IMR-90 (cell line): ENCODE data around the gene SLC46A2. TPM values are rescaled to one million over a fixed set of nuclear protein-coding genes. Genes with fewer than 3 reads are reported as not detected.

ENCODE experiments used
- ATAC-seq: fragments of 200-7000 bp; cut with Tn5 transposase; 2 replicates; pipeline ENCODE4 v1.9.1; 2020; ENCODE audit warnings: low read depth, mild to moderate bottlenecking, moderate library complexity
- BruUV-seq: library from RNA; stranded (reverse); fragments of 400-500 nt; replicated peaks from 2 replicates; lab custom pipeline; 2021; lab: Mats Ljungman, UMichigan
- CTCF ChIA-PET: fragments of 300-600 bp; formaldehyde crosslinking; extraction: SDS; loops from one replicate; lab custom pipeline; 2021; ENCODE audit warnings: antibody characterized with exemption; lab: Yijun Ruan, JAX
- POLR2A ChIA-PET: fragments of 300-600 bp; sonication (Branson Sonifier 250); formaldehyde crosslinking; loops from one replicate; lab custom pipeline; 2022; ENCODE audit warnings: antibody characterized with exemption; ENCODE audit not compliant: unreplicated experiment; lab: Charles Lee
- DNase-seq: peaks from one replicate; pipeline ENCODE4 v3.0.0; 2013
- H2AFZ ChIP-seq: replicated peaks from 2 replicates; pipeline ENCODE3; 2013; ENCODE audit warnings: low read length, mild to moderate bottlenecking; ENCODE audit not compliant: poor library complexity
- H2AK5ac ChIP-seq: 2 replicates; pipeline ENCODE4 v1.6.1; 2013; ENCODE audit warnings: low read depth, low read length, inconsistent platforms
- H2AK9ac ChIP-seq: replicated peaks from 2 replicates; pipeline ENCODE3; 2013; ENCODE audit warnings: mild to moderate bottlenecking, low read depth, low read length, moderate library complexity; ENCODE audit not compliant: poor library complexity
- H2BK120ac ChIP-seq: 2 replicates; pipeline ENCODE4 v1.6.1; 2013; ENCODE audit warnings: low read depth, low read length, inconsistent platforms
- H2BK15ac ChIP-seq: 3 replicates; pipeline ENCODE4 v1.6.1; 2013; ENCODE audit warnings: low read depth, low read length, inconsistent platforms
- H2BK20ac ChIP-seq: 2 replicates; pipeline ENCODE4 v1.6.1; 2013; ENCODE audit warnings: low read depth, mild to moderate bottlenecking, inconsistent platforms, low read length, moderate library complexity
- H2BK5ac ChIP-seq: 2 replicates; pipeline ENCODE4 v1.6.1; 2013; ENCODE audit warnings: mild to moderate bottlenecking, low read depth, low read length, inconsistent platforms; ENCODE audit not compliant: poor library complexity, severe bottlenecking
- H3K14ac ChIP-seq: replicated peaks from 2 replicates; pipeline ENCODE4 v1.6.1; 2013; ENCODE audit warnings: low read depth, low read length, inconsistent platforms
- H3K18ac ChIP-seq: 2 replicates; pipeline ENCODE4 v1.6.1; 2013; ENCODE audit warnings: low read depth, low read length, control low read depth
- H3K23ac ChIP-seq: 2 replicates; pipeline ENCODE4 v1.6.1; 2013; ENCODE audit warnings: low read depth, low read length, inconsistent platforms
- H3K27ac ChIP-seq: 2 replicates; pipeline ENCODE4 v1.5.1; 2013; ENCODE audit warnings: mild to moderate bottlenecking, control low read depth, low read length; ENCODE audit not compliant: insufficient read depth
- H3K27me3 ChIP-seq: 2 replicates; pipeline ENCODE4 v1.6.1; 2013; ENCODE audit warnings: low read length; ENCODE audit not compliant: control insufficient read depth, insufficient read depth
- H3K36me3 ChIP-seq: 2 replicates; pipeline ENCODE4 v1.6.1; 2013; ENCODE audit warnings: low read length, mixed read lengths; ENCODE audit not compliant: control insufficient read depth, insufficient read depth
- H3K4ac ChIP-seq: 2 replicates; pipeline ENCODE4 v1.6.1; 2013; ENCODE audit warnings: low read depth, low read length, inconsistent platforms
- H3K4me1 ChIP-seq: 2 replicates; pipeline ENCODE4 v1.6.1; 2013; ENCODE audit warnings: low read length, mixed read lengths; ENCODE audit not compliant: control insufficient read depth, insufficient read depth
- H3K4me2 ChIP-seq: 2 replicates; pipeline ENCODE4 v1.6.1; 2013; ENCODE audit warnings: low read depth, mild to moderate bottlenecking, control low read depth, low read length, moderate library complexity
- H3K4me3 ChIP-seq: 2 replicates; pipeline ENCODE4 v1.5.1; 2013; ENCODE audit warnings: low read depth, mild to moderate bottlenecking, control low read depth, low read length, moderate library complexity; ENCODE audit not compliant: insufficient read depth
- H3K56ac ChIP-seq: 2 replicates; pipeline ENCODE4 v1.6.1; 2013; ENCODE audit warnings: low read length, inconsistent platforms; ENCODE audit not compliant: insufficient read depth; ENCODE audit errors: extremely low read depth
- H3K79me1 ChIP-seq, 2 experiments: 2 replicates each; pipeline ENCODE4 v1.6.1; 2013; ENCODE audit warnings: low read length in 2 of 2, inconsistent platforms in 1 of 2, low read depth in 1 of 2
- H3K9ac ChIP-seq: 2 replicates; pipeline ENCODE4 v1.6.1; 2013; ENCODE audit warnings: low read depth, low read length, control low read depth
- H3K9me1 ChIP-seq: 2 replicates; pipeline ENCODE4 v1.6.1; 2013; ENCODE audit warnings: low read length, inconsistent platforms; ENCODE audit not compliant: insufficient read depth
- H3K9me3 ChIP-seq: 2 replicates; pipeline ENCODE4 v1.6.1; 2013; ENCODE audit warnings: low read length; ENCODE audit not compliant: control insufficient read depth, insufficient read depth
- H4K20me1 ChIP-seq: 2 replicates; pipeline ENCODE4 v1.6.1; 2013; ENCODE audit warnings: low read length, inconsistent platforms; ENCODE audit not compliant: insufficient read depth
- H4K5ac ChIP-seq: 2 replicates; pipeline ENCODE4 v1.6.1; 2013; ENCODE audit warnings: mild to moderate bottlenecking, low read depth, low read length, control low read depth
- H4K8ac ChIP-seq, 2 experiments: 2 replicates each; pipeline ENCODE4 v1.6.1; 2013; ENCODE audit warnings: low read depth in 2 of 2, low read length in 2 of 2, control low read depth in 1 of 2, inconsistent platforms in 1 of 2
- H4K91ac ChIP-seq: 2 replicates; pipeline ENCODE4 v1.6.1; 2013; ENCODE audit warnings: low read depth, low read length, inconsistent platforms; ENCODE audit not compliant: insufficient read depth
- BHLHE40 ChIP-seq: fragments of 150-350 bp; IDR thresholded peaks from 2 replicates; pipeline ENCODE4 v1.6.1; 2016; ENCODE audit warnings: mild to moderate bottlenecking, low read depth, low read length
- CEBPB ChIP-seq: IDR thresholded peaks from 2 replicates; pipeline ENCODE4 v1.6.1; 2012; ENCODE audit warnings: low read depth, low read length, improper control_type of control experiment
- CHD1 ChIP-seq: IDR thresholded peaks from 2 replicates; pipeline ENCODE4 v1.6.1; 2012; ENCODE audit warnings: low read depth, low read length, improper control_type of control experiment
- FOS ChIP-seq: fragments of 150-350 bp; IDR thresholded peaks from 2 replicates; pipeline ENCODE4 v1.6.1; 2016; ENCODE audit warnings: low read depth, low read length
- MAFK ChIP-seq: IDR thresholded peaks from 2 replicates; pipeline ENCODE4 v1.6.1; 2012; ENCODE audit warnings: low read depth, low read length, improper control_type of control experiment
- MAZ ChIP-seq: IDR thresholded peaks from 2 replicates; pipeline ENCODE4 v1.6.1; 2012; ENCODE audit warnings: low read depth, mild to moderate bottlenecking, low read length, improper control_type of control experiment, moderate library complexity, borderline replicate concordance
- MXI1 ChIP-seq: IDR thresholded peaks from 2 replicates; pipeline ENCODE4 v1.6.1; 2012; ENCODE audit warnings: low read depth, mild to moderate bottlenecking, low read length, moderate library complexity, borderline replicate concordance
- NFE2L2 ChIP-seq: fragments of 150-350 bp; IDR thresholded peaks from 2 replicates; pipeline ENCODE4 v1.6.1; 2016; ENCODE audit warnings: low read depth, mild to moderate bottlenecking, low read length
- POLR2A ChIP-seq: IDR thresholded peaks from 2 replicates; pipeline ENCODE4 v1.6.1; 2012; ENCODE audit warnings: mild to moderate bottlenecking, low read depth, low read length
- RAD21 ChIP-seq: IDR thresholded peaks from 2 replicates; pipeline ENCODE4 v1.6.1; 2012; ENCODE audit warnings: low read length, improper control_type of control experiment
- RFX5 ChIP-seq: IDR thresholded peaks from 2 replicates; pipeline ENCODE4 v1.8.0; 2012; ENCODE audit warnings: low read depth, mild to moderate bottlenecking, low read length, moderate library complexity
- SMC3 ChIP-seq: fragments of 150-350 bp; IDR thresholded peaks from 2 replicates; pipeline ENCODE4 v1.6.1; 2016; ENCODE audit warnings: low read depth, mild to moderate bottlenecking, antibody characterized with exemption, low read length, moderate library complexity
- USF2 ChIP-seq: fragments of 150-350 bp; IDR thresholded peaks from 2 replicates; pipeline ENCODE4 v1.6.1; 2017; ENCODE audit warnings: mild to moderate bottlenecking, antibody characterized with exemption, low read length, low read depth
- WGBS, 2 experiments: methylation state at CpG; one replicate each; pipeline versions ENCODE4 v1.1.5 to v1.1.7; 2013; ENCODE audit warnings: missing lambda C conversion rate in 2 of 2; ENCODE audit not compliant: insufficient read length in 1 of 2; ENCODE audit errors: extremely low coverage in 2 of 2; 5-methylcytosine and 5-hydroxymethylcytosine counted together
- dilution Hi-C: fragments of 300-500 bp; cut with HindIII; formaldehyde crosslinking; loops from one replicate; pipeline ENCODE4 v1.14.3; 2018; ENCODE audit warnings: low sequenced_read_pairs; ENCODE audit not compliant: unreplicated experiment
- in situ Hi-C: fragments of 300-500 bp; cut with MboI; formaldehyde crosslinking; loops from 3 replicates; pipeline ENCODE4 v1.14.3; 2019; ENCODE audit warnings: low sequenced_read_pairs, inconsistent platforms, mixed read lengths
- intact Hi-C: fragments of 100-400 bp; cut with micrococcal nuclease; formaldehyde crosslinking; loops from 2 replicates; pipeline ENCODE4 v1.10.0; 2022
- polyA plus RNA-seq, 3 experiments: library from polyadenylated mRNA; depleted of rRNA; stranded (reverse); fragments of >200 nt; gene quantifications; 2 replicates each; pipeline ENCODE4 v1.2.3, GENCODE V29; 2012; ENCODE audit warnings: low replicate concordance in 1 of 3
- total RNA-seq: library from RNA; depleted of rRNA; stranded (reverse); fragments of >200 nt; gene quantifications from 2 replicates; pipeline ENCODE4 v1.2.3, GENCODE V29; 2012
- TF ChIP-seq, protein P1 (sequence below): conservative IDR thresholded peaks from 2 replicates; pipeline ENCODE4 v1.5.1; 2012; ENCODE audit warnings: mild to moderate bottlenecking, low read depth, low read length, improper control_type of control experiment
- TF ChIP-seq, protein P2 (sequence below): fragments of 150-350 bp; IDR thresholded peaks from 2 replicates; pipeline ENCODE4 v1.6.1; 2016; ENCODE audit warnings: low read depth, mild to moderate bottlenecking, low read length, moderate library complexity, borderline replicate concordance

SLC46A2 gene
- total and polyA plus RNA-seq, 2 of the 4 experiments (the other 2 are of a cell fraction), result not detected

DNA sequence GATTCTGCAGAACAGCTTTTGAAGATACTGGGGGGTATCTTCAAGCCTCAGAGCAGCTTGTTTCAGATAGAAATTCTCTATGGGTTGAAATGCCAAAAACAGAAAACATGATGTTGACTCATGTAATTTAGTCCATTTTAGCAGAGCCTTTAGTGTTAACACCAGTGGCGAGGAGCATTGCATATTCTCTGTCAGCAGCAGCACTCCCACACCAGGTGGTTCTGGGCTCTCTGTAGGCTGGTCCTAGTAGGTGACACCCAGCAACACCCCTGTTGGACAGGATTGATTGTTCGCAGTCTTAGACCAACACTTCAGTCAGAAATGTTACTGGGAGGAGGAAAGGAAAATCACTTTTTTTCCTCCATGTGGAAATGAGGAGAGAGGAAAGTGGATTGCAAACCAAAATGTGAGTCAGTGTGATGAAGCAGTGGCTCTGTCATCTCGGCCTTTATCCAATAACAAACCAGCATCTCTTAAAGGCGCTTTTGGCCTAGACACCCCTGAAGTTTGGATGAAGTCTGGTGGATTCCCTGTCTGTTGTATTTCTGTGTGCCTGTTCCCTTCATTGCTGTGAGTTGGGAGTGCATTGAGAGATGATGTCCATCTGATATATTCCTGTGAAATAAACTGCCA lies 16.8 kb downstream of the SLC46A2 start:
- no peak overlapping the region for H2AK5ac ChIP-seq
- H3K9ac ChIP-seq, result no peak overlapping the region
- peaks cover 2% of the 10 kb centered on the region; the same call in 1 of the 2 replicates for H3K4me1 ChIP-seq
- H3K14ac ChIP-seq, result no peak overlapping the region
- dilution Hi-C loops, result no loop called here
- no peak overlapping the region for H2BK20ac ChIP-seq
- TF ChIP-seq MAZ (no peak), NFE2L2 (no peak), CHD1 (no peak), RFX5 (no peak), SMC3 (no peak), CEBPB (no peak), USF2 (no peak), FOS (no peak), MXI1 (no peak), MAFK (no peak), RAD21 (no peak), POLR2A (no peak), BHLHE40 (no peak)
- TF ChIP-seq, protein P1, sequence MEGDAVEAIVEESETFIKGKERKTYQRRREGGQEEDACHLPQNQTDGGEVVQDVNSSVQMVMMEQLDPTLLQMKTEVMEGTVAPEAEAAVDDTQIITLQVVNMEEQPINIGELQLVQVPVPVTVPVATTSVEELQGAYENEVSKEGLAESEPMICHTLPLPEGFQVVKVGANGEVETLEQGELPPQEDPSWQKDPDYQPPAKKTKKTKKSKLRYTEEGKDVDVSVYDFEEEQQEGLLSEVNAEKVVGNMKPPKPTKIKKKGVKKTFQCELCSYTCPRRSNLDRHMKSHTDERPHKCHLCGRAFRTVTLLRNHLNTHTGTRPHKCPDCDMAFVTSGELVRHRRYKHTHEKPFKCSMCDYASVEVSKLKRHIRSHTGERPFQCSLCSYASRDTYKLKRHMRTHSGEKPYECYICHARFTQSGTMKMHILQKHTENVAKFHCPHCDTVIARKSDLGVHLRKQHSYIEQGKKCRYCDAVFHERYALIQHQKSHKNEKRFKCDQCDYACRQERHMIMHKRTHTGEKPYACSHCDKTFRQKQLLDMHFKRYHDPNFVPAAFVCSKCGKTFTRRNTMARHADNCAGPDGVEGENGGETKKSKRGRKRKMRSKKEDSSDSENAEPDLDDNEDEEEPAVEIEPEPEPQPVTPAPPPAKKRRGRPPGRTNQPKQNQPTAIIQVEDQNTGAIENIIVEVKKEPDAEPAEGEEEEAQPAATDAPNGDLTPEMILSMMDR, result no peak
- TF ChIP-seq, protein P2, sequence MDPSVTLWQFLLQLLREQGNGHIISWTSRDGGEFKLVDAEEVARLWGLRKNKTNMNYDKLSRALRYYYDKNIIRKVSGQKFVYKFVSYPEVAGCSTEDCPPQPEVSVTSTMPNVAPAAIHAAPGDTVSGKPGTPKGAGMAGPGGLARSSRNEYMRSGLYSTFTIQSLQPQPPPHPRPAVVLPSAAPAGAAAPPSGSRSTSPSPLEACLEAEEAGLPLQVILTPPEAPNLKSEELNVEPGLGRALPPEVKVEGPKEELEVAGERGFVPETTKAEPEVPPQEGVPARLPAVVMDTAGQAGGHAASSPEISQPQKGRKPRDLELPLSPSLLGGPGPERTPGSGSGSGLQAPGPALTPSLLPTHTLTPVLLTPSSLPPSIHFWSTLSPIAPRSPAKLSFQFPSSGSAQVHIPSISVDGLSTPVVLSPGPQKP, result no peak
- H2BK120ac ChIP-seq, result no peak overlapping the region
- no peak overlapping the region for H2AFZ ChIP-seq
- in situ Hi-C loops, result no loop called here
- peak; percentile 50 for DNase-seq
- no peak overlapping the region for H2AK9ac ChIP-seq
- no peak overlapping the region for H3K4ac ChIP-seq
- H3K18ac ChIP-seq, result no peak overlapping the region
- H3K23ac ChIP-seq, result no peak overlapping the region
- peaks cover 3% of the 10 kb centered on the region; the same call in 1 of the 2 replicates for H3K9me1 ChIP-seq
- H3K9me3 ChIP-seq, result no peaks in the 10 kb centered on the region
- POLR2A ChIA-PET, result no interaction called here
- H4K20me1 ChIP-seq, result no peaks in the 10 kb centered on the region
- no peak overlapping the region for H2BK15ac ChIP-seq
- H4K8ac ChIP-seq, result no peak overlapping the region
- no peak overlapping the region for H3K4me3 ChIP-seq
- no peak overlapping the region for H3K4me2 ChIP-seq
- no peak overlapping the region for H4K5ac ChIP-seq
- no peak overlapping the region for H3K27ac ChIP-seq
- WGBS, 2 experiments, result no CpG with 5 or more reads among the region's 4 CpGs
- CTCF ChIA-PET, result interaction anchor here (0.6 kb wide), 2 partner anchors 54 to 788 kb away, joined by 3 read pairs; no protein-coding TSS in a partner anchor
- H3K79me1 ChIP-seq, result 0 out of 4 replicates have a peak, but pooled peaks cover 0 to 5% of the 10 kb centered on the region in 2 experiments
- no peak overlapping the region for H3K56ac ChIP-seq
- no peak overlapping the region for H2BK5ac ChIP-seq
- no peaks in the 10 kb centered on the region for H3K27me3 ChIP-seq
- H4K91ac ChIP-seq, result no peak overlapping the region
- intact Hi-C loops, result no loop called here
- no TSS peak for BruUV-seq
- H3K36me3 ChIP-seq, result peaks cover 8% of the 10 kb centered on the region; the same call in 1 of the 2 replicates
- peak; percentile 44; the same call in 1 of the 2 replicates for ATAC-seq
